Measurements from ENCODE around the gene MEI1. TPM values are rescaled to one million over a fixed set of nuclear protein-coding genes. Genes with fewer than 3 reads are reported as not detected.

Gene MEI1
- total and polyA plus RNA-seq, 9 of the 15 experiments (the other 6 are each of a cell fraction or from before 2014, with no cell fraction given): 0.08 to 0.68 (median 0.18) TPM; not detected in 2

DNA sequence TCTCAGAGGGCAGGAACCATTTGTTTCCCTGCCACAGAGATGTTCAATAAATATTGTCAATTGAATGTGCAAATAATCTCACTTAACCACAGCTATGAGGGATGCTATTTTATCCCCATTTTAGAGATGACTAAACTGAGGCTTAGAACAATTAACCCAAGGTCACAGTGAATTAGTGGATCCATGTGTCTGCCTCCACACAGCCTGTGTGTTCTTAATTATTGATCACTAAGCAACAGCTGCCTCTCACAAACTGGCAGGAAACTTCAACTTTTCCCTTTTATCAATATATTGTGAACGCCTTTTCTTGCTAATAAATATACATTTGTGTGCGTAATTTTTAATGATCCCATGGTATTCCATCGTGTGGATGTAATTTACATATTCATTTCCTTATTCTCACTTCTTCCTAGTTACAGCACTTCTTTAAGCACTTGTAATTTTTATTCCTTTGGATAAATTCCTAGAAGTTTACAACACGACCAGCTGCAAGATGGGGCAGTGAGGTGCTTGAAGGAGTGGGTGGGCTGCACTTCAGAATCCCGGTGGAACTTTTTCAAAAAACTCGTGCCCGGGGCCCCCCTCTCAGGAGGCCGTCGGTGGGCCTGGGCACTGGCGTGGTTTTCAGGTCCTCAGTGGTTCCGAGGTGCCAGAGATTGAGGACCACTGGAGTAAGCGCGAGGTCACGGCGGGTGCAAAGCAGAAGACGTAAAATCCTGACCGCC, 132.7 kb downstream of the MEI1 start (continued):
- TF ChIP-seq CBX1 (IDR thresholded peaks at IDR 0.05; ENCODE audit: low read depth) (peak; percentile 81; the same call in 1 of the 2 replicates), NFRKB (IDR thresholded peaks at IDR 0.05; ENCODE audit: low read depth) (peak; percentile 67; the same call in 1 of the 2 replicates), SIRT6 (IDR thresholded peaks at IDR 0.05; ENCODE audit: low read depth, low read length) (no peak), ARHGAP35 (IDR thresholded peaks at IDR 0.05; ENCODE audit: partially characterized antibody) (no peak), SMARCA4 (IDR thresholded peaks at IDR 0.05) (no peak), ELF4 (CRISPR knock-in tag; IDR thresholded peaks at IDR 0.05) (no peak), MTA1 (IDR thresholded peaks at IDR 0.05; ENCODE audit: borderline replicate concordance) (0 out of 2 replicates have a peak, but pooled peaks have one; percentile 16), SMARCA5 (IDR thresholded peaks at IDR 0.05) (peak; percentile 90), ZNF316 (IDR thresholded peaks at IDR 0.05) (peak; percentile 71), SRF (CRISPR knock-in tag; IDR thresholded peaks at IDR 0.05) (peak in 1 of 2 experiments; percentile 63; a peak in 1 of 4 replicates), CHD4 (IDR thresholded peaks at IDR 0.05; ENCODE audit: insufficient read depth, insufficient replicate concordance, low read depth, low read length, poor library complexity, severe bottlenecking) (peak; percentile 93), MECOM (CRISPR knock-in tag; IDR thresholded peaks at IDR 0.05) (peak; percentile 60; the same call in 1 of the 2 replicates), L3MBTL2 (IDR thresholded peaks at IDR 0.05) (peak; percentile 56; the same call in 1 of the 2 replicates), NFATC3 (IDR thresholded peaks at IDR 0.05) (no peak), KDM1A (IDR thresholded peaks at IDR 0.05) (peak; percentile 87 to 93), ELF1 (tag; IDR thresholded peaks at IDR 0.05) (0 out of 2 replicates have a peak, but pooled peaks have one; percentile 22)
- TF ChIP-seq, protein P1, sequence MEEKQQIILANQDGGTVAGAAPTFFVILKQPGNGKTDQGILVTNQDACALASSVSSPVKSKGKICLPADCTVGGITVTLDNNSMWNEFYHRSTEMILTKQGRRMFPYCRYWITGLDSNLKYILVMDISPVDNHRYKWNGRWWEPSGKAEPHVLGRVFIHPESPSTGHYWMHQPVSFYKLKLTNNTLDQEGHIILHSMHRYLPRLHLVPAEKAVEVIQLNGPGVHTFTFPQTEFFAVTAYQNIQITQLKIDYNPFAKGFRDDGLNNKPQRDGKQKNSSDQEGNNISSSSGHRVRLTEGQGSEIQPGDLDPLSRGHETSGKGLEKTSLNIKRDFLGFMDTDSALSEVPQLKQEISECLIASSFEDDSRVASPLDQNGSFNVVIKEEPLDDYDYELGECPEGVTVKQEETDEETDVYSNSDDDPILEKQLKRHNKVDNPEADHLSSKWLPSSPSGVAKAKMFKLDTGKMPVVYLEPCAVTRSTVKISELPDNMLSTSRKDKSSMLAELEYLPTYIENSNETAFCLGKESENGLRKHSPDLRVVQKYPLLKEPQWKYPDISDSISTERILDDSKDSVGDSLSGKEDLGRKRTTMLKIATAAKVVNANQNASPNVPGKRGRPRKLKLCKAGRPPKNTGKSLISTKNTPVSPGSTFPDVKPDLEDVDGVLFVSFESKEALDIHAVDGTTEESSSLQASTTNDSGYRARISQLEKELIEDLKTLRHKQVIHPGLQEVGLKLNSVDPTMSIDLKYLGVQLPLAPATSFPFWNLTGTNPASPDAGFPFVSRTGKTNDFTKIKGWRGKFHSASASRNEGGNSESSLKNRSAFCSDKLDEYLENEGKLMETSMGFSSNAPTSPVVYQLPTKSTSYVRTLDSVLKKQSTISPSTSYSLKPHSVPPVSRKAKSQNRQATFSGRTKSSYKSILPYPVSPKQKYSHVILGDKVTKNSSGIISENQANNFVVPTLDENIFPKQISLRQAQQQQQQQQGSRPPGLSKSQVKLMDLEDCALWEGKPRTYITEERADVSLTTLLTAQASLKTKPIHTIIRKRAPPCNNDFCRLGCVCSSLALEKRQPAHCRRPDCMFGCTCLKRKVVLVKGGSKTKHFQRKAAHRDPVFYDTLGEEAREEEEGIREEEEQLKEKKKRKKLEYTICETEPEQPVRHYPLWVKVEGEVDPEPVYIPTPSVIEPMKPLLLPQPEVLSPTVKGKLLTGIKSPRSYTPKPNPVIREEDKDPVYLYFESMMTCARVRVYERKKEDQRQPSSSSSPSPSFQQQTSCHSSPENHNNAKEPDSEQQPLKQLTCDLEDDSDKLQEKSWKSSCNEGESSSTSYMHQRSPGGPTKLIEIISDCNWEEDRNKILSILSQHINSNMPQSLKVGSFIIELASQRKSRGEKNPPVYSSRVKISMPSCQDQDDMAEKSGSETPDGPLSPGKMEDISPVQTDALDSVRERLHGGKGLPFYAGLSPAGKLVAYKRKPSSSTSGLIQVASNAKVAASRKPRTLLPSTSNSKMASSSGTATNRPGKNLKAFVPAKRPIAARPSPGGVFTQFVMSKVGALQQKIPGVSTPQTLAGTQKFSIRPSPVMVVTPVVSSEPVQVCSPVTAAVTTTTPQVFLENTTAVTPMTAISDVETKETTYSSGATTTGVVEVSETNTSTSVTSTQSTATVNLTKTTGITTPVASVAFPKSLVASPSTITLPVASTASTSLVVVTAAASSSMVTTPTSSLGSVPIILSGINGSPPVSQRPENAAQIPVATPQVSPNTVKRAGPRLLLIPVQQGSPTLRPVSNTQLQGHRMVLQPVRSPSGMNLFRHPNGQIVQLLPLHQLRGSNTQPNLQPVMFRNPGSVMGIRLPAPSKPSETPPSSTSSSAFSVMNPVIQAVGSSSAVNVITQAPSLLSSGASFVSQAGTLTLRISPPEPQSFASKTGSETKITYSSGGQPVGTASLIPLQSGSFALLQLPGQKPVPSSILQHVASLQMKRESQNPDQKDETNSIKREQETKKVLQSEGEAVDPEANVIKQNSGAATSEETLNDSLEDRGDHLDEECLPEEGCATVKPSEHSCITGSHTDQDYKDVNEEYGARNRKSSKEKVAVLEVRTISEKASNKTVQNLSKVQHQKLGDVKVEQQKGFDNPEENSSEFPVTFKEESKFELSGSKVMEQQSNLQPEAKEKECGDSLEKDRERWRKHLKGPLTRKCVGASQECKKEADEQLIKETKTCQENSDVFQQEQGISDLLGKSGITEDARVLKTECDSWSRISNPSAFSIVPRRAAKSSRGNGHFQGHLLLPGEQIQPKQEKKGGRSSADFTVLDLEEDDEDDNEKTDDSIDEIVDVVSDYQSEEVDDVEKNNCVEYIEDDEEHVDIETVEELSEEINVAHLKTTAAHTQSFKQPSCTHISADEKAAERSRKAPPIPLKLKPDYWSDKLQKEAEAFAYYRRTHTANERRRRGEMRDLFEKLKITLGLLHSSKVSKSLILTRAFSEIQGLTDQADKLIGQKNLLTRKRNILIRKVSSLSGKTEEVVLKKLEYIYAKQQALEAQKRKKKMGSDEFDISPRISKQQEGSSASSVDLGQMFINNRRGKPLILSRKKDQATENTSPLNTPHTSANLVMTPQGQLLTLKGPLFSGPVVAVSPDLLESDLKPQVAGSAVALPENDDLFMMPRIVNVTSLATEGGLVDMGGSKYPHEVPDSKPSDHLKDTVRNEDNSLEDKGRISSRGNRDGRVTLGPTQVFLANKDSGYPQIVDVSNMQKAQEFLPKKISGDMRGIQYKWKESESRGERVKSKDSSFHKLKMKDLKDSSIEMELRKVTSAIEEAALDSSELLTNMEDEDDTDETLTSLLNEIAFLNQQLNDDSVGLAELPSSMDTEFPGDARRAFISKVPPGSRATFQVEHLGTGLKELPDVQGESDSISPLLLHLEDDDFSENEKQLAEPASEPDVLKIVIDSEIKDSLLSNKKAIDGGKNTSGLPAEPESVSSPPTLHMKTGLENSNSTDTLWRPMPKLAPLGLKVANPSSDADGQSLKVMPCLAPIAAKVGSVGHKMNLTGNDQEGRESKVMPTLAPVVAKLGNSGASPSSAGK (IDR thresholded peaks at IDR 0.05): peak; percentile 55; the same call in 1 of the 2 replicates

Data from K562 (cell line).